Cerebellar cortex (tissue), 1 donor: Measurements from ENCODE around the gene HDAC4.
"Not testable (repeated sequence)": the region's sequence is repeated elsewhere in the genome, so short reads cannot be mapped to it uniquely, and the experiment has no call there.

ENCODE experiments used
- DNase-seq: peaks from one replicate; pipeline ENCODE4 v3.0.0-alpha.2; 2015; ENCODE audit warnings: low spot score

Gene HDAC4

GRCh38 chr2:239085201-239085992, 315.4 kb downstream of the HDAC4 start:
- DNase-seq: no peak

GRCh38 chr2:239084007-239084406, 316.8 kb downstream of the HDAC4 start:
- no peak for DNase-seq

GRCh38 chr2:239082425-239082824, 318.4 kb downstream of the HDAC4 start:
- no peak for DNase-seq

GRCh38 chr2:239081622-239082021, 319.2 kb downstream of the HDAC4 start:
- no peak for DNase-seq

- DNase-seq: no peak
Measured at GRCh38 chr2:239081046-239081445, 319.8 kb downstream of the HDAC4 start.

- DNase-seq: no peak
Measured at GRCh38 chr2:239079671-239080294, 321.0 kb downstream of the HDAC4 start.

- no peak for DNase-seq
Measured at GRCh38 chr2:239078128-239078924, 322.5 kb downstream of the HDAC4 start.

- DNase-seq: no peak
Measured at GRCh38 chr2:239077260-239077659, 323.6 kb downstream of the HDAC4 start.

GRCh38 chr2:239075918-239076758, 324.7 kb downstream of the HDAC4 start:
- DNase-seq: no peak

- no peak for DNase-seq
Measured at GRCh38 chr2:239073745-239074530, 326.9 kb downstream of the HDAC4 start.

- DNase-seq: no peak
Measured at GRCh38 chr2:239073270-239073669, 327.6 kb downstream of the HDAC4 start.

GRCh38 chr2:239072786-239073185, 328.0 kb downstream of the HDAC4 start:
- DNase-seq: no peak

- DNase-seq: no peak
Measured at GRCh38 chr2:239070466-239070865, 330.4 kb downstream of the HDAC4 start.

GRCh38 chr2:239069362-239070333, 331.2 kb downstream of the HDAC4 start:
- not testable (repeated sequence) for DNase-seq

- no peak for DNase-seq
Measured at GRCh38 chr2:239068411-239068810, 332.4 kb downstream of the HDAC4 start.

GRCh38 chr2:239067196-239067865, 333.5 kb downstream of the HDAC4 start:
- no peak for DNase-seq

GRCh38 chr2:239066597-239066996, 334.2 kb downstream of the HDAC4 start:
- DNase-seq: no peak

GRCh38 chr2:239065962-239066361, 334.9 kb downstream of the HDAC4 start:
- no peak for DNase-seq

GRCh38 chr2:239065537-239065936, 335.3 kb downstream of the HDAC4 start:
- no peak for DNase-seq
